GM18868 (cell line): ENCODE measurements around the gene SPATA12.
A peak's percentile ranks its signal among the peaks of the same experiment; 100 is the strongest.

ENCODE experiments used
- ATAC-seq: cut with Tn5 transposase; IDR thresholded peaks from one replicate; pipeline ENCODE4 v1.9.1; 2021; ENCODE audit warnings: mild to moderate bottlenecking, moderate library complexity; ENCODE audit not compliant: unreplicated experiment

Gene SPATA12, protein sequence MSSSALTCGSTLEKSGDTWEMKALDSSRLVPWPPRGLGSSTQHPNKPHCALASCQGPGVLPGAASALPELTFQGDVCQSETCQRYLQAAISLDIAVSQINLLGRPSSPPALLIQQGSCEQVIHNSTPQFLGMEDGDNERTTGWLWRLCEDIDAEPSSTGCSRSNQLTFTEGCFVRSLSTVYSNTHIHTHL

DNA sequence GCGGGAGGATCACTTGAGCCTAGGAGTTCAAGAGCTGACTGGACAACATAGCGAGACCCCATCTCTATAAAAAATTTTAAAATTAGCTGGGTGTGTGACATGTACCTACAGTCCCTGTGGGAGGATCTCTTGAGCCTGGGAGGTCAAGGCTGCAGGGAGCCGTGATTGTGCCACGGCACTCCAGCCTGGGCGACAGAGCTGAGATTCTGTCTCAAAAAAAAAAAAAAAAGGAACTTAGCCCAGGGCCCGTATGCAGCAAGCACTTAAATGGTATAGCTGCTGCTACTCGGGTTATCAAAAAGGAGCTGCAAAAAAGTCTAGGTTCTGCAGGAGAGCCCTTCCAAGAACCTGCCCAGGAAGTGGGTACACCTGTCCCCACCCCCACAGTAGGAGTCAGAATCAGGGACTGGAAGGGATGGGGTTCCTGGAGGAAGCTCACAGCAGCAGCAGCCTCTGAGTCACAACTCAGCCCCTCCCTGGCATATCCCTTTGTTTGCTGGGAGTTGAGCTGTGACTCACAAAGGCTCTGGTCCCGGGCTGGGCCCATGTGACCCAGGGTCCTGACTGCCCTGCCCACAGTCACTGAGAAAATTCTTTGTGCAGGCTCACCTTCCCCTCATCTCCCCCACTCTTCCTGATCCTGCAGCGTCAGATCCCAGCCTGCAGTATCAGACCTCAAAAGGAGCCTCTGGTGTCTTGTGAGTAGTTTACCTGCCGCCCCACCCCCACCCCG is at the start of gene SPATA12:
Gene SPATA12 (plus strand): TSS at position 576 of the 733 bp plus-strand sequence. CDS start 13,031 bp downstream, outside the sequence.
- no peak for ATAC-seq

DNA sequence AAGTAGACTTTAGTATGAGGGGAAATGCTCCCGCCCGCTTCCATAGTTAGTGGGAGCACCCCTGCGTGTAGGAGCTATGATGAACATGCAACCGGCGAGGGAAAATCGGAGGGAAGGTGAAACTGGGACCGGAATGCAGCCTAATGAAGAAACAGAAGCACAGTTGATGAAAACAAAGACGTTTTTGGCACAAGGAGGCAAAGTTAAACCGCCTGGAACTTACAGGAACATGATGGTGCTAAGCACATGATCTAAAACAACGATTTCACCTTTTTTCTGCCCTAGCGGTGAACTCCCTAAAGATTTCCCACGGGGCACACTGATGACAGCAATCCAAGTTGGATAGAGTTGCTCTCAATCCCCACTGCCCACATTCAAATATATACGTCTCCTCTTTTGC is 49.4 kb upstream of the SPATA12 start:
- no peak for ATAC-seq

DNA sequence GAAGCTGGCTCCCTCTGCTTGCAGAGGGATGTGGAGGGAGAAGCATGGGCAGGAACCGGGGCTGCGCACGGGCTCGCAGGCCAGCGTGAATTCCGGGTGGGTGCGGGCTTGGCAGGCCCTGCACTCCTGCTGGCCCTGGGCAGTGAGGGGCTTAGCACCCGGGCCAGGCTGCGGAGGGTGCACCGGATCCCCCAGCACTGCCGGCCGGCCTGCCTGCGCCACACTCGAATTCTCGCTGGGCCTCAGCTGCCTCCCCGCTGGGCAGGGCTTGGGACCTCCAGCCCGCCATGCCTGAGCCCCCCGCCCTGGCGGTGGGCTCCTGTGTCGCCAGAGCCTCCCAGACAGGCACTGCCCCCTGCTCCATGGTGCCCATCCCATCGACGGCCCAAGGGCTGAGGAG is 47.6 kb upstream of the SPATA12 start:
- no peak for ATAC-seq

DNA sequence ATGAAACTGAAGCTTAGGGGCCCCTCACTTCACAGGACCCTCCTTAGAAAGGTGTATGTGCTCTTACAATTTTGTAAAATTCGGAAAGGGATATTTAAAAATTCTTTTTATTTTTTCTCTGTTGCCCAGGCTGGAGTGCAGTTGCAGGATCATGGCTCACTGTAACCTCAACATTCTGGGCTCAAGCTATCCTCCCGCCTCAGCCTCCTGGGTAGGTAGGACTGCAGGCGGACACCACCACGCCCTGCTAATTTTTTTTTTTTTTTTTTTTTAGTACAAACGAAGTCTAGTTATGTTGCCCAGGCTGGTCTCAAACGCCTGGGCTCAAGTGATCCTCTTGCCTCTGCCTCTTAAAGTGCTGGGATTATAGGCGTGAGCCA is 45.1 kb upstream of the SPATA12 start:
- ATAC-seq, result no peak

DNA sequence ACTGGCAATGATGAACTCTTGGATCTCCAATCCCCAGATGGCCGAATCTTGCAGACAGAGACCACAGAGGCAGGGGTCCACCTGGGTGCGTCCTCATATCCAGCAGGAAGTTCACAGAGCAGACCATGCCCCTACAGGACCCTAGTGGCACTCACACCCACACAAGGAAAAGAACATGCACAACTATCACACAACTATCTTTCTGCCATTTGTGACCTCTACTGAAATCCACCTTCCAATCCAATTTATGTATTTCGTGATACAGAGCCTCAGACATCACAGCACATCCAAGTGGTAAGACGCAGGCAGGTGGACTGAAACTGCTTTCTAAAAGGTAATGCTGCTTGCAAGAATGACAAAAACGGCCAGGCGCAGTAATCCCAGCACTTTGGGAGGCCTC is 44.6 kb upstream of the SPATA12 start:
- no peak for ATAC-seq

DNA sequence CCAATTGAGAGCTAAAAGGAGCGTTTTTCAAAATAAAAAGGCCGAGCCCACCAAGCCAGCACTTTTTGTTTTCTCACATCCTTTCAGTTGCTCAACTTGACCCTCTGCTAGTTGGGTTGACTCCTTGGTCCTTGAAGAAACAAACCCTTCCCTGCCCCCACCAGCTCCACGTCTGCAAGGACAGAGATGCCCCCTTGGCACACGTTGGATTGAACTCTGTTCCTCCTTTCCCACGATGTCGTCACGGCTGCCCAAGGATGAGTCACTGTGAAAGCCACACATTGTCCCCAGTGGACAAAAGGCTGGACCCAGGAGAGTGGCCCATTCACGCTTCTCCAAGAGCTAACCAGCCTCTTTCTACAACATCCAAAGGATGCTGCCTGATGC is 43.0 kb upstream of the SPATA12 start:
- no peak for ATAC-seq

DNA sequence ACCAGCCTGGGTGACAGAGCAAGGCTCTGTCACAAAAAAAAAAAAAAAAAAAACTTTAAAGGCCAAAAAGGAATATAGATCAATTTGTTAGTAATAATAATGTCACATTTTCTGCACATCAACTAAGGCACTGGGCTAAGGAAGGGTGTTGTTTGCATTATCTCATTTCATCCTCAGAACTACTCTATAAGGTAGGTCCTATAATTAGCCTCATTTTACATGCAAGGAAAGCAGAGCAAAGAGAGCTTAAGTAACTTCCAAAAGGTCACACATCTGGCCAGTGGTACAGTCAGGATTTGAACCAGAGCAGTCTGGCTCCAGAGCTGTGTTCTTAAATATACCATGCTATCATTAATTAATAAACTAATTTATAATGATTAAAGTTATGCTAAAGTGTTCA is 42.2 kb upstream of the SPATA12 start:
- ATAC-seq, result no peak

DNA sequence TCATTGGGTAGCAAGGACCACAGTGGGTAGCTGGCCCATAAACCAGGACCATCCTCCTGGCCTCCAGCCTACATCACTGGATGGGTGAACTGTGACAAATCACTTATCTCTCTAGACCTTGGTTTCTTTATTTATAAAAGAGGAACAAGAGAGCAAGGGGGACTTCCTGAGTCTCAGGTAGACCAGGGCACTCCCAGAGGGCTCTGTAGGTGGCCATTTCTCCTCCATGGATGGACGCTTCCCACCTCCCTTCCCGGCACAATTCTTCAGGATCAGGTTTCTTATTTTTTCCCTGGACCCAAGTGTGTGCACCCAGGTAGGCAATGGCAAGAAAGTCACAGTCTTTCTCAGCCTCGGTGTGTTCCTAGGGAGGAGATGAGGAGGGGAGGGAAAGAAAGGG is 41.4 kb upstream of the SPATA12 start:
- peak; percentile 91 for ATAC-seq

DNA sequence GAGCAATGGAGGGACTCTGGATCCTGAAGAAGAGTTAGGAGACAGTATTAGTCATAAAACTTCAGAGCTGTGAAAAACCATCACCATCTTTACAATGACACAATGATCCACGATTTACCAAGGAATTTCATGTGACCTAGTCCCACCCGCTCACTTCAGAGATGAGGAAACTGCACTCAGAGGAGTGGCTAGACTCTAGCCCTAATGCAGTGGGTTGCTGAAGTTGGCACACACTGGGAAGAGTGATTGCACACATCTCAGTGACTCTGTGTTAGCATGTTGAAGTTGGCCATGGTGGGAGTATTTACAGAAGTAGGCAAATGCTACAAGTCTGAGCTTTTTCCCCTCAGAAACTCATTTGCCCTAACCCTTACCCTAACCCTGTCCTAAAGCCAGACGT is 35.2 kb upstream of the SPATA12 start:
- no peak for ATAC-seq

DNA sequence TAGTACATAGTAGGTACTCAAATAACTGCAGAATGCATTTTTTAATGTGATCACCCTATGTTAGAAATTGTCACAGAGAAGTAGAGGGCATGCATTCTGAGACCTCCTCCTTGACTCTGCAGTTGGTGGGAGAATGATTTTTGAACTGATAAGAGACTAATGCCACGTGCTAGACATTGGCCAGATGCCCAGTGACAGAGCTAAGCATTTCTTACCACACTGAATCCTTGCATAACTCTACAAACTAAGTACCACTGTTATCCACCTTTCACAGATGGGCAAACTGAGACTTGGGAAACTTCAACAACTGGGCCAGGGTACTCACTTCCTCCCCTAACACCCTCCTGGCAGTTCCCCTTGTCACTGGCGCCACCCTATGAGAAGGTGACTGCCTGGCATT is 33.5 kb upstream of the SPATA12 start:
- no peak for ATAC-seq

DNA sequence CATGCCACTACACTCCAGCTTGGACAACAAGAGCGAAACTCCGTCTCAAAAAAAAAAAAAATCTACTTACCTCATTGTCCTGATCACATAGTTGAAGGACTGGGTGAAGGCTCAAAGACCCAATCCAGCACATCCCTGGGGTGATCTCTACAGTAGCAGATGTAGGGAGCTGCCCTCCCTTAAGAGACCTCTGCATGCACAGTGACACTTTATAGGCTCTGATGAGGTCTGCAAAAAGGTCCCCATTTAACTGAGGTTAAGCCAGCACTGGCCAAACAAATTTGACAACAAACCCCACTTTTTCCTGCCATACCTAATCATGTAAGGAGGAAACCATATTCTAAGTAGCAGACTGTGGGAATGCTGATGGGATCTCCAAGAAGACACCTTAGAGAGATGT is 31.1 kb upstream of the SPATA12 start:
- ATAC-seq, result no peak

DNA sequence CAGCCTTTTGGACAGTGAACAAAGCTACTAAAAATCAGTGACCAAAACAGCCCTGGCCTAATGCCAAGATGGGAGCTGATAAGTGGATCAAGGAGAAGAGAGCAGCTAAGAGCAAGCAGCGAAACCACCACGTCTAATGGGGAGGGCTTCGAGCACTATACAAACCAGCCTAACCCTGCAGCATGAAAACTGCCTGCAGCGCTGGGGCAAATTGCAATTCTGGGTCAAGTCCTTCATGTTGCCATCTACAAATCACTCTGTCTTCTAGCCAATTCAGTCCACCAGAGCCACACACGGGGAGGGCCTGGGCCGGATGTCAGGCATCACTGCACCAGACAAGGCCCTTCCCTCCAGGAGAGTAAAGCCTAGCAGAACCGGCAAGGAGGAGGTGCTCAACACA is 30.5 kb upstream of the SPATA12 start:
- no peak for ATAC-seq

DNA sequence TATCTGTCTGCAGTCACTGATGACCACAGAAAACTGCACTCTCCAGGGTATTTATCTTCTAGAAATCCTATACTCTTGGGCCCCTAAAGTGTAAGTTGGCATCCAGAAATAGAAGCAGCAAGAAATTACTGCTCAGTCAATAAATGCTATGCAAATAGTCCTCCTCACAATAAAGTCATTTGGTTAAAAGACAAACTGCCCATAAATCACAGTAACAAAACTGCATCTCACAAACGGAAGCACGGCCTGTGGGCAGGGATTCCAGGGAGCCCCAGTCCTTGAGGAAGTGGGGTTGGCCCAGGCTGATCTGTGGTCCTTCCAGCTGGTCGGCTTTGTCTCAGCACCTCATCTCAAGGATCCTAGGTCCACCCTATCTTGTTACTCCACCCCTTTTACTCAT is 29.7 kb upstream of the SPATA12 start:
- no peak for ATAC-seq

DNA sequence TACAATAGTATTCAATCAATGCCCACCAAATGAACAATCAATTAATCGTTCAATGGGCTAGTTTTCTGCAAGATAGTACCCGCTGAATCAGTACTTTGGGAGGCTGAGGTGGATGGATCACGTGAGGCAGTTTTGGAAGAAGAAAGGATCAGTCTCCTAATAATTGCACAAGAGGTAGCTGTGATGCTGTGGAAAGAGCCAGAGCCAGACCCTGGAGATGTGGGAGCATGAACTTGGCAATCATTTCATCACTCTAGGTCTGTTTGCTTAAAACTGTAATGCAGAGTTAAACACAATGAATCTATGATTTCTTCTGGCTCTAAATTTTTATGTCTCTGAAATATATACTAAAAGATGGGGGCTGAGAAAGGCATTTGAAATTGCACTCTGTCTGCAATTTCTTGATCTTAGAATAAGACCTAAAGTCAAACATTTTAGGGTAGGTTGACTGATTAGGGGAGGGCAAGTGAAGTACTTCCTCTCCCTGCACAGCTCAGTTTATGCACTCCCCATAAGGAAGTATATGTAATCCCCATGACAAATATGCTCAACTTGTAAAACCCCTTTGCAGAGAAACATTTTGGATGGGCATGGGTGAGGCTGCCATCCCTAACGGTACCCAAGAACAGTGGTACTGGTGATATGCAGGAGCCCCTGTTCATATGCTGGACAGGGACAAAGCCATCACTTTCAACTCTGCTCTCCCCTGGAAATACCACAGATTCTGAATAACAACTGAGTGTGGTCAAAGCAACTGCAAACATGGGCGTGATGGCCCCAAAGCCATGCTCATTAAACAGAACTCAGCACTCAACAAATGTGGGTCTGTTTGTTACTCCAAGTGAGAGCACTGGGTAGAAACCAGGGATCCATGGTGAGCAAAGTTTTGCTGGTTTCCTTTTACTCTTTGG is 28.6 kb upstream of the SPATA12 start:
- no peak for ATAC-seq

DNA sequence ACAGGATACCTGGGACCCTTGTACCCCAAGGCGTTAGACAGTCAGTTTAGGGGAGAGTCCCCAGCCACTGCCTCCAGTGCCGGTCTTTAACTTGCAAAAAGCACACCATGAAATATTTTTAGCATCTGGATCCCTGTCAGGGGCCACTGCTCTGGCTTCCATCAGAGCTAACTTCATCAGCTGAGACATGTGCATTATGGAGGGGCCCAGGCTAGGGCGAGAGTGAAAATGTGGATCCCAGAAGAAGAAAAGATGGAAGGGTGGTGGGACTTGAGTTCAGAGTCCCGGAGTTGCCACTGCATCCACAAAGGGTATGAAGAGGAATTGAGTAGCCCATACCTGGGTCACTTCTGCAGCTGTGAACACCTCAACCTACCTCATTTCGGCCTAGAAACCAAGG is 23.5 kb upstream of the SPATA12 start:
- no peak for ATAC-seq

DNA sequence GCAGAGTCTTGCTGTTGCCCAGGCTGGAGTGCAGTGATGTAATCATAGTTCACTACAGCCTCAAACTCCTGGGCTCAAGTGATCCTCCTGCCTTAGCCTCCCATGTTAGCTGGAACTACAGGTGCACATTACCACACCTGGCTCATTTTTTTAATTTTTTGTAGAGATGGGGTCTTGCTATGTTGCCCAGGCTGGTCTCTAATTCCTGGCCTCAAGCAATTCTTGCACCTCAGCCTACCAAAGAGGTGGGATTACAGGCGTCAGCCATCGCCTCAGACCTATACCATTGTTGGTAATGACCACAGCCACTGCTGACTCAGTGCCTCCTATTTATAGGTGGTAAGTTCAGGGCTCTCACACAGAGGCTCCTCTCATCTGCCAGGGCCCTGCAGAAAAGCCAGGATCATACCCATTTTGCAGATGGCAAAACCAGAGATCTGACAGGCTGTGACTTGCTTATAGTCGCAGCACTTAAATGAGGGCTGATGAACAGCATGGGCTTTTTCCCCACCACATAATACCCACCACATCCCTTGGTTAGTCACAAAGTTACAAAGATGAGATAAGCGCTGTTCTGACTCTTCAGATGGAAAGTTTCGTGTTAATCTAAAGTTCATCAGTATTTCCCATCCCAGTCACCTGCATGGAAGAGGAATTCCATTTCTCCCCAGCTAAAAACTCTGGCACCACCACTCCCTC is 21.8 kb upstream of the SPATA12 start:
- no peak for ATAC-seq

DNA sequence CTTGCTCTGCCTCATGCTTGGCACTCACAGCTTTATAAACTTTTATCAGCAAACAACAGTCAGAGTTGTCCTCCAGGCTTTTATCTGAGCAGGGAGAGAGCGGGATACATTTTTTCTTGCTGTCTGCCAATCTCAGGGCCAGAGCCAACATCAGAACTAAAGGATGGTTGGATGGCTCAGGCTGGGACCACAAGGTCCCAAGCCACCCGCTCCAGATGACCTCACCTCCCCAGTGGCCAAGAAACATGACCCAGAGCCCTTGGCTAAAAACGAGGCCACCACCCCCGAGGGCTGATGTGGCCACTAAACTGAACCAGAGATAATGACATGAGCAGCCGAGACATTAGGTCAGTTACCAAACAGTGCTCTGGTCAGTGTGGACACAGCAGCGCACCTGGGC is 18.8 kb upstream of the SPATA12 start:
- no peak for ATAC-seq

DNA sequence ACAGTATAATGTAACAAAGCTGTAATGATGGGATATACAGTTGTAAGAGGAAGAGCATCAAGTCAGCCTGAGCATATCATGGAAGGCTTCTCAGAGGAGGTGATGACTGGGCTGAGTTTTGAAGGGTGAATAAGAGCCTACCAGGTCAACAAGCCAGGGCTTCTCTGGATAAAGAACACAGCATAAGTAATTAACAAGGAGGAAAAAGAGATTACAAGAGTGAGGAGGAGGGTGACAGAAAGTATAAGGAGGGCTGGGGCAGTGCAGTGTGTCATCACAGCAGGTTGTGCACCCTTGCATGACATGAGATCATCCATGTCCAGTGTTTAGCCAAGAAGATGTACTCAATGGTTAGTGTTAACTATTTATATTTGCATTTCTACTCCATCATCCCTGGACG is 16.9 kb upstream of the SPATA12 start:
- ATAC-seq, result no peak

DNA sequence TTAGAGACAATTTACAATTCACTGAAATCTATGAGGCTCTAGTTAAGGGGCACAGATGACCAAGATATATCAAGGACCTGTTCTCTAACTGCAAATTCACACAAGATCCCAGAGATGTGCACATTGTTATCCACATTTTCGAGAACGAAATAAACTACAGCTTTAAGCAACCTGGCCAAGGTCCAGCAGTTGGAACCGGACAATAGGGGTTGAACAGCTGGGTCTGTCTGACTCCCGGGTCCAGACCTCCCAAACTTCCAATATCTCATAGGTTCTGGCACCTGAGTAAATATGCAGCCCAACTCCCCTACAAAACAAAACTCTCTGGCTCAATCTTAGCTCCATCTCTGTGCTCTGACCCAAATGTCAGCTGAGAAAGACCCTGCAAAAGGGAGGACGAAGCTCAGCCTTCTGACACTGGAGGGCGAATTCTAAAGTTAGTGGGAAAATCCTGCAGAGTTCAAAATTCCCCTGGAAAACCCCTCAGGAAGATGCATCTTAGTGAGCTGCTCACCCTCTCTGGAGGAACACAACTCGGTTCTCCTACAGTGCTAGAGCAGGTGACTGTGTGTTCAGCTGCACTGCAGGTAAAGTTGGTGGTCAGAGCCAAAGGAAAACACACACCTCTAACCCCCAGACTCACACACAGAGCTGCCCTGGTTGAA is 14.2 kb upstream of the SPATA12 start:
- ATAC-seq, result no peak

DNA sequence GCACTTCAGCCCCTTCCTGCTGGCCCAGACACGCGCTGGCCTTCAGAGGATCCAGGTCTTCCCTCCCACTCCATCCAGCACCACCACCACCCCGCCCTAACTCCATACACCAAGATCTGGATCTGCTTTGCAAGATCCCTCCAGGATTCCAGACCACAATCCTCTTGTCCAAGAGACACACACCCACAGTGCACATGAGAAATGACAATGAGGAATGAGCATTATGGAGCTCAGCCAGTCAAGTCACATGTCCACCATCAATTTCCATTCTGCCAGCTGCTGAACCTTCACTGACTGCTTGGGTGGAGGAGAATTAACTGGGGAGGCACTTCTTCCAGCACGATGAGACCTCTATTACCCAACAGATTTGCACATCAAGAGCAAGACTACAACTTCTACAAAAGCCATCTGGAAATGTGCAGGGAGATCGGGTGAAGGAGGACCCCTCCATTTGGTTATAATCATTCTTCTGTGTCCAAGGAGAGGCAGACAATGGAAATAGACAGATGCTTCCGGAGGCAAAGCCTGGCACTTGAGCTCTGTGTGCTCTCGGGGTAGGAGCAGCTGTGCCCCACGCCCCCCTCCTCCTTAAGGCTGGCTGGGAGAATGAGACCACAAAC is 12.3 kb upstream of the SPATA12 start:
- no peak for ATAC-seq
